H1 (cell line): ENCODE measurements around the gene PALM2AKAP2.

Experiments used
- ASH2L ChIP-seq: fragments of 200-600, 300-600 bp; sonication (generic); IDR thresholded peaks from one replicate; pipeline ENCODE4 v1.7.1; 2017; ENCODE audit warnings: low read length
- ATF3 ChIP-seq: IDR thresholded peaks from 2 replicates; pipeline ENCODE4 v1.6.1; 2011; ENCODE audit warnings: low read depth, mild to moderate bottlenecking, low read length; ENCODE audit not compliant: insufficient read depth
- CTCF ChIP-seq, 3 experiments: IDR thresholded peaks; 1 replicate in 2 of 3; 2 replicates in 1 of 3; pipeline versions ENCODE4 v1.5.1 to v1.6.1; 2011; ENCODE audit warnings: low read length in 3 of 3, mild to moderate bottlenecking in 3 of 3, inconsistent platforms in 2 of 3, low read depth in 1 of 3, moderate library complexity in 1 of 3; ENCODE audit not compliant: insufficient read depth in 1 of 3; ENCODE audit errors: control extremely low read depth in 1 of 3
- EP300 ChIP-seq, 2 experiments: IDR thresholded peaks; 1 replicate in 1 of 2; 2 replicates in 1 of 2; pipeline ENCODE4 v1.6.1; 2011 to 2012; ENCODE audit warnings: low read depth in 2 of 2, low read length in 2 of 2, mild to moderate bottlenecking in 2 of 2, borderline replicate concordance in 1 of 2, inconsistent platforms in 1 of 2, moderate library complexity in 1 of 2
- EZH2 ChIP-seq: fragments of 200-600 bp; sonication (generic); IDR thresholded peaks from 2 replicates; pipeline ENCODE4 v1.7.1; 2012; ENCODE audit warnings: low read depth, mild to moderate bottlenecking, moderate library complexity, low read length, inconsistent platforms; ENCODE audit not compliant: severe bottlenecking
- GTF2F1 ChIP-seq: IDR thresholded peaks from 2 replicates; pipeline ENCODE4 v1.6.1; 2012; ENCODE audit warnings: low read depth, low read length, improper control_type of control experiment, borderline replicate concordance
- MAX ChIP-seq: IDR thresholded peaks from 2 replicates; pipeline ENCODE4 v1.6.1; 2012; ENCODE audit warnings: inconsistent platforms
- POLR2A ChIP-seq, 2 experiments: IDR thresholded peaks; 1 replicate in 1 of 2; 2 replicates in 1 of 2; pipeline ENCODE4 v1.6.1; 2011; ENCODE audit warnings: low read depth in 2 of 2, low read length in 2 of 2, mild to moderate bottlenecking in 2 of 2; ENCODE audit errors: control extremely low read depth in 1 of 2
- POLR2AphosphoS5 ChIP-seq: IDR thresholded peaks from 2 replicates; pipeline ENCODE4 v1.6.1; 2011; ENCODE audit warnings: low read depth, low read length
- RFX5 ChIP-seq: IDR thresholded peaks from 2 replicates; pipeline ENCODE4 v1.6.1; 2011; ENCODE audit warnings: low read depth, low read length, improper control_type of control experiment, borderline replicate concordance
- SP2 ChIP-seq: IDR thresholded peaks from 2 replicates; pipeline ENCODE4 v1.6.1; 2012; ENCODE audit warnings: mild to moderate bottlenecking, low read length, inconsistent platforms
- TBP ChIP-seq: IDR thresholded peaks from 2 replicates; pipeline ENCODE4 v1.6.1; 2011; ENCODE audit warnings: low read depth, low read length, improper control_type of control experiment

GRCh38 chr9:109770101-109770500, 9.9 kb upstream of the PALM2AKAP2 start:
- TF ChIP-seq ASH2L (no peak), RFX5 (no peak), SP2 (no peak), GTF2F1 (no peak), CTCF (IDR thresholded peaks at IDR 0.05; ENCODE audit: control extremely low read depth in 1 of 3, insufficient read depth in 1 of 3, low read depth in 1 of 3, low read length in 3 of 3) (no peak), POLR2A (IDR thresholded peaks at IDR 0.05; ENCODE audit: control extremely low read depth in 1 of 2, low read depth in 2 of 2, low read length in 2 of 2) (no peak), TBP (no peak), MAX (no peak), POLR2AphosphoS5 (no peak), ATF3 (no peak), EP300 (IDR thresholded peaks at IDR 0.05; ENCODE audit: borderline replicate concordance in 1 of 2, low read depth in 2 of 2, low read length in 2 of 2) (no peak), EZH2 (no peak)
